Measurements from ENCODE around the gene ARFGEF2. TPM values are rescaled to one million over a fixed set of nuclear protein-coding genes. Genes with fewer than 3 reads are reported as not detected.

Gene ARFGEF2
- total RNA-seq, 1 experiment from 2014 or later: 37.9 TPM

GRCh38 chr20:48953653-48954052 is 32.1 kb downstream of the ARFGEF2 start:
- 0 out of 2 replicates have a peak, but pooled peaks cover under 1% of the 10 kb centered on the region for H4K20me1 ChIP-seq (ENCODE audit: insufficient read depth, low read depth, low read length)
- no peak overlapping the region for H3K27ac ChIP-seq (ENCODE audit: low read length)
- no peak overlapping the region for H2AFZ ChIP-seq (ENCODE audit: low read length)
- H3K9me3 ChIP-seq (ENCODE audit: low read length): no peaks in the 10 kb centered on the region
- H3K79me2 ChIP-seq (ENCODE audit: low read length): peaks cover 9% of the 10 kb centered on the region
- H3K9me2 ChIP-seq (replicated peaks; ENCODE audit: insufficient read depth, low read length): no peaks in the 10 kb centered on the region
- H3K36me3 ChIP-seq (ENCODE audit: insufficient read depth, low read length): peaks cover 22% of the 10 kb centered on the region; the same call in 1 of the 2 replicates
- no peak overlapping the region for H3K9ac ChIP-seq (ENCODE audit: low read length)
- no peaks in the 10 kb centered on the region for H3K4me1 ChIP-seq (ENCODE audit: low read length)
- no peak overlapping the region for H3K4me3 ChIP-seq (ENCODE audit: low read length)
- DNase-seq: no peak
- H3K27me3 ChIP-seq (ENCODE audit: low read length): no peaks in the 10 kb centered on the region
- no peak overlapping the region for H3K4me2 ChIP-seq (ENCODE audit: low read depth, low read length, poor library complexity, severe bottlenecking)

GRCh38 chr20:48956052-48956451 is 34.5 kb downstream of the ARFGEF2 start:
- H3K36me3 ChIP-seq (ENCODE audit: insufficient read depth, low read length): peaks cover 22% of the 10 kb centered on the region; the same call in 1 of the 2 replicates

GRCh38 chr20:48957053-48957481 is 35.6 kb downstream of the ARFGEF2 start:
- Histone ChIP-seq H3K4me3 (ENCODE audit: low read length) (no peak overlapping the region), H3K4me2 (ENCODE audit: low read depth, low read length, poor library complexity, severe bottlenecking) (no peak overlapping the region), H3K27ac (ENCODE audit: low read length) (no peak overlapping the region), H3K36me3 (ENCODE audit: insufficient read depth, low read length) (peaks cover 18% of the 10 kb centered on the region; the same call in 1 of the 2 replicates), H3K9me3 (ENCODE audit: low read length) (no peaks in the 10 kb centered on the region), H3K4me1 (ENCODE audit: low read length) (no peaks in the 10 kb centered on the region), H2AFZ (ENCODE audit: low read length) (no peak overlapping the region), H4K20me1 (ENCODE audit: insufficient read depth, low read depth, low read length) (no peaks in the 10 kb centered on the region), H3K79me2 (ENCODE audit: low read length) (no peaks in the 10 kb centered on the region; the same call in 1 of the 2 replicates), H3K9ac (ENCODE audit: low read length) (no peak overlapping the region), H3K9me2 (replicated peaks; ENCODE audit: insufficient read depth, low read length) (no peaks in the 10 kb centered on the region), H3K27me3 (ENCODE audit: low read length) (no peaks in the 10 kb centered on the region)
- no peak for DNase-seq

More at GRCh38 chr20:48956052-48956451, 34.5 kb downstream of the ARFGEF2 start:
- Histone ChIP-seq H3K4me1 (ENCODE audit: low read length) (no peaks in the 10 kb centered on the region), H3K9ac (ENCODE audit: low read length) (no peak overlapping the region), H2AFZ (ENCODE audit: low read length) (no peak overlapping the region), H3K9me2 (replicated peaks; ENCODE audit: insufficient read depth, low read length) (no peaks in the 10 kb centered on the region), H4K20me1 (ENCODE audit: insufficient read depth, low read depth, low read length) (no peaks in the 10 kb centered on the region), H3K27me3 (ENCODE audit: low read length) (no peaks in the 10 kb centered on the region), H3K4me3 (ENCODE audit: low read length) (no peak overlapping the region), H3K79me2 (ENCODE audit: low read length) (no peaks in the 10 kb centered on the region; the same call in 1 of the 2 replicates), H3K27ac (ENCODE audit: low read length) (no peak overlapping the region), H3K4me2 (ENCODE audit: low read depth, low read length, poor library complexity, severe bottlenecking) (no peak overlapping the region), H3K9me3 (ENCODE audit: low read length) (no peaks in the 10 kb centered on the region)
- no peak for DNase-seq

- Histone ChIP-seq H3K36me3 (ENCODE audit: insufficient read depth, low read length) (peaks cover 16% of the 10 kb centered on the region; the same call in 1 of the 2 replicates), H3K4me3 (ENCODE audit: low read length) (no peak overlapping the region), H3K9me3 (ENCODE audit: low read length) (no peaks in the 10 kb centered on the region), H3K9ac (ENCODE audit: low read length) (no peak overlapping the region), H4K20me1 (ENCODE audit: insufficient read depth, low read depth, low read length) (no peaks in the 10 kb centered on the region), H3K4me1 (ENCODE audit: low read length) (no peaks in the 10 kb centered on the region), H3K27me3 (ENCODE audit: low read length) (no peaks in the 10 kb centered on the region), H3K27ac (ENCODE audit: low read length) (no peak overlapping the region), H3K9me2 (replicated peaks; ENCODE audit: insufficient read depth, low read length) (no peaks in the 10 kb centered on the region), H2AFZ (ENCODE audit: low read length) (no peak overlapping the region), H3K79me2 (ENCODE audit: low read length) (no peaks in the 10 kb centered on the region; the same call in 1 of the 2 replicates), H3K4me2 (ENCODE audit: low read depth, low read length, poor library complexity, severe bottlenecking) (no peak overlapping the region)
- DNase-seq: no peak
Measured at GRCh38 chr20:48957533-48957932, 36.0 kb downstream of the ARFGEF2 start.

GRCh38 chr20:48958743-48959142 is 37.2 kb downstream of the ARFGEF2 start:
- Histone ChIP-seq H4K20me1 (ENCODE audit: insufficient read depth, low read depth, low read length) (no peaks in the 10 kb centered on the region), H3K4me1 (ENCODE audit: low read length) (no peaks in the 10 kb centered on the region)

GRCh38 chr20:48959899-48960550 is 38.5 kb downstream of the ARFGEF2 start:
- Histone ChIP-seq H3K4me3 (ENCODE audit: low read length) (no peak overlapping the region), H3K79me2 (ENCODE audit: low read length) (no peaks in the 10 kb centered on the region; the same call in 1 of the 2 replicates), H4K20me1 (ENCODE audit: insufficient read depth, low read depth, low read length) (no peaks in the 10 kb centered on the region), H3K27ac (ENCODE audit: low read length) (no peak overlapping the region), H3K4me2 (ENCODE audit: low read depth, low read length, poor library complexity, severe bottlenecking) (no peak overlapping the region), H3K9ac (ENCODE audit: low read length) (no peak overlapping the region), H3K36me3 (ENCODE audit: insufficient read depth, low read length) (peaks cover 18% of the 10 kb centered on the region), H2AFZ (ENCODE audit: low read length) (no peak overlapping the region), H3K27me3 (ENCODE audit: low read length) (no peaks in the 10 kb centered on the region), H3K4me1 (ENCODE audit: low read length) (no peaks in the 10 kb centered on the region), H3K9me2 (replicated peaks; ENCODE audit: insufficient read depth, low read length) (no peaks in the 10 kb centered on the region), H3K9me3 (ENCODE audit: low read length) (no peaks in the 10 kb centered on the region)
- no peak for DNase-seq

More at GRCh38 chr20:48958743-48959142, 37.2 kb downstream of the ARFGEF2 start:
- Histone ChIP-seq H3K79me2 (ENCODE audit: low read length) (no peaks in the 10 kb centered on the region; the same call in 1 of the 2 replicates), H3K27me3 (ENCODE audit: low read length) (no peaks in the 10 kb centered on the region), H3K27ac (ENCODE audit: low read length) (no peak overlapping the region), H3K9me3 (ENCODE audit: low read length) (no peaks in the 10 kb centered on the region), H3K36me3 (ENCODE audit: insufficient read depth, low read length) (peaks cover 17% of the 10 kb centered on the region), H3K4me2 (ENCODE audit: low read depth, low read length, poor library complexity, severe bottlenecking) (no peak overlapping the region), H2AFZ (ENCODE audit: low read length) (no peak overlapping the region), H3K4me3 (ENCODE audit: low read length) (no peak overlapping the region), H3K9ac (ENCODE audit: low read length) (no peak overlapping the region), H3K9me2 (replicated peaks; ENCODE audit: insufficient read depth, low read length) (no peaks in the 10 kb centered on the region)
- DNase-seq: no peak

GRCh38 chr20:48962421-48962820 is 40.9 kb downstream of the ARFGEF2 start:
- no peak overlapping the region for H3K27ac ChIP-seq (ENCODE audit: low read length)

GRCh38 chr20:48962976-48963771 is 41.7 kb downstream of the ARFGEF2 start:
- Histone ChIP-seq H3K27ac (ENCODE audit: low read length) (no peak overlapping the region), H3K9me3 (ENCODE audit: low read length) (no peaks in the 10 kb centered on the region), H3K4me2 (ENCODE audit: low read depth, low read length, poor library complexity, severe bottlenecking) (no peak overlapping the region), H3K79me2 (ENCODE audit: low read length) (no peaks in the 10 kb centered on the region), H3K4me3 (ENCODE audit: low read length) (no peak overlapping the region), H3K27me3 (ENCODE audit: low read length) (no peaks in the 10 kb centered on the region), H3K4me1 (ENCODE audit: low read length) (no peaks in the 10 kb centered on the region), H4K20me1 (ENCODE audit: insufficient read depth, low read depth, low read length) (no peaks in the 10 kb centered on the region), H3K9ac (ENCODE audit: low read length) (no peak overlapping the region), H3K9me2 (replicated peaks; ENCODE audit: insufficient read depth, low read length) (no peaks in the 10 kb centered on the region), H3K36me3 (ENCODE audit: insufficient read depth, low read length) (peaks cover 11% of the 10 kb centered on the region; the same call in 1 of the 2 replicates), H2AFZ (ENCODE audit: low read length) (no peak overlapping the region)
- no peak for DNase-seq

More at GRCh38 chr20:48962421-48962820, 40.9 kb downstream of the ARFGEF2 start:
- no peak for DNase-seq
- no peaks in the 10 kb centered on the region for H3K27me3 ChIP-seq (ENCODE audit: low read length)
- H3K9me2 ChIP-seq (replicated peaks; ENCODE audit: insufficient read depth, low read length): no peaks in the 10 kb centered on the region
- H3K4me1 ChIP-seq (ENCODE audit: low read length): no peaks in the 10 kb centered on the region
- H3K4me3 ChIP-seq (ENCODE audit: low read length): no peak overlapping the region
- no peaks in the 10 kb centered on the region for H3K9me3 ChIP-seq (ENCODE audit: low read length)
- no peak overlapping the region for H2AFZ ChIP-seq (ENCODE audit: low read length)
- H4K20me1 ChIP-seq (ENCODE audit: insufficient read depth, low read depth, low read length): no peaks in the 10 kb centered on the region
- H3K9ac ChIP-seq (ENCODE audit: low read length): no peak overlapping the region
- H3K4me2 ChIP-seq (ENCODE audit: low read depth, low read length, poor library complexity, severe bottlenecking): no peak overlapping the region
- H3K79me2 ChIP-seq (ENCODE audit: low read length): no peaks in the 10 kb centered on the region
- peaks cover 11% of the 10 kb centered on the region; the same call in 1 of the 2 replicates for H3K36me3 ChIP-seq (ENCODE audit: insufficient read depth, low read length)
